ENCODE measurements around the gene MYH3.

DNA sequence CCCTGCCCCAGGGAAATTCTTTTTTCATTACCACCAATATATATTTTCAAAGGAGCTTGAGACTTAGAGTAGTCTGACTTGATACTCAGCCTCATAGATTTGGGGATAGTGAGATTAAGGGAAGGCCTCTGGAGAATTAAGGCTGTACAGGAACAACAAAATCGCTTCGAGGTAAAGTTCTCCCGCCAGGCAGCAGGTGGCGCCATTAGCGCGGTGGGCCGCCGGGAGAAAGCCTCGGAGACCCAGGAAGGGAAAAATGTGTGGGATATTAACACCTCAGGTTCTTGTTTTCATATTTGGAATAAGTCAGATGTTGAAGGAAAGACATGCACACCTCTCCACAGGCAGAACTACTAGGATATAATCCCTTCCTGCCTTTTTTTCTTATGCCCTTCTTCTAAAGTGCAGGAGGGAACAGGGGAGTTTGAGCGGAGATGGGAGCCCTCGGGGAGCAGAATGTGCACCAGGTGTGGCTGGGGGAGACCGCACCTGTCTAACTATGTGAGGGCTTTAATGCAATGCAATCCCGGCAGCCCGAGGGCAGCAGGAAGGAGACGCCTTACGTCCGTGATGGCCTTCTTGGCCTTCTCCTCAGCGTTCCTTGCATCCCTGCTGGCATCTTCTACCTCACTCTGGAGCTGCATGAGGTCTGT, 25.9 kb downstream of the MYH3 start:
- TF ChIP-seq, protein P1, sequence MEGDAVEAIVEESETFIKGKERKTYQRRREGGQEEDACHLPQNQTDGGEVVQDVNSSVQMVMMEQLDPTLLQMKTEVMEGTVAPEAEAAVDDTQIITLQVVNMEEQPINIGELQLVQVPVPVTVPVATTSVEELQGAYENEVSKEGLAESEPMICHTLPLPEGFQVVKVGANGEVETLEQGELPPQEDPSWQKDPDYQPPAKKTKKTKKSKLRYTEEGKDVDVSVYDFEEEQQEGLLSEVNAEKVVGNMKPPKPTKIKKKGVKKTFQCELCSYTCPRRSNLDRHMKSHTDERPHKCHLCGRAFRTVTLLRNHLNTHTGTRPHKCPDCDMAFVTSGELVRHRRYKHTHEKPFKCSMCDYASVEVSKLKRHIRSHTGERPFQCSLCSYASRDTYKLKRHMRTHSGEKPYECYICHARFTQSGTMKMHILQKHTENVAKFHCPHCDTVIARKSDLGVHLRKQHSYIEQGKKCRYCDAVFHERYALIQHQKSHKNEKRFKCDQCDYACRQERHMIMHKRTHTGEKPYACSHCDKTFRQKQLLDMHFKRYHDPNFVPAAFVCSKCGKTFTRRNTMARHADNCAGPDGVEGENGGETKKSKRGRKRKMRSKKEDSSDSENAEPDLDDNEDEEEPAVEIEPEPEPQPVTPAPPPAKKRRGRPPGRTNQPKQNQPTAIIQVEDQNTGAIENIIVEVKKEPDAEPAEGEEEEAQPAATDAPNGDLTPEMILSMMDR (IDR thresholded peaks at IDR 0.05): peak; percentile 38 to 68 (median 54)
- no peak for TF ChIP-seq POLR2A (IDR thresholded peaks at IDR 0.05)

All from body of pancreas (tissue), 4 donors.